Measurements from ENCODE around the gene BEND7. TPM values are rescaled to one million over a fixed set of nuclear protein-coding genes. Genes with fewer than 3 reads are reported as not detected.

Gene BEND7
- total RNA-seq, 1 donor from 2014 or later = 25.0 TPM

DNA sequence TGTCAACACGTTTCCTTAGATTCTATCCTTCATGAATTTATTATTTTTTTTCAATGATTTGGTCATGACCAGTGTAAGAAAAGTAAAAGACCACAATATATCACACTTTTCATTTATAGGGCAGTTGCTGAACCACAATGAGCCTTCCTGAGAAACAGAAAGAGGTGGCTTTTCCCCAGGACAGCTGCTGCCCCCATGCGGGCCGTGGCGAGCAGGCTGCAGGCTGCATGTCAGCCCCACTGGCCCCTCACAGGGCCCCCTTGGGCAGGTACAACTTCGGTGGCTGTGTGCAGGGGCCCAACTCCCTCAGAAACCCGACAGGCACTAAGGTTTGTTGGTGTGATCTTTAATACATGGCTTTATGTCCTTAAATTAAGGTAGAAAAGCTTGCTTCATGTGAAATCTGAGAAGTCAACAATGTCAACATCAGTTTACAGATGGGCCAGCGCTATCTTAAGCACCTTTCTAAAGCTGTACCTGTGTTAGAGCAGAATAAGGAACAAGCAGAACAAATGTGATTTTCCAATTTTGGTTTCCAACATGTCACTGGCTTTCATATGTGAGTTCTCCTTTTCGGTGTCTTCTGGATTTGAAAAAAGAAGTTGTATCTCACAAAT, 10.6 kb downstream of the BEND7 start:
- Mint-ChIP-seq H3K27me3 (ENCODE audit: low read depth) (no peaks in the 10 kb centered on the region), H3K9me3 (no peaks in the 10 kb centered on the region), H3K36me3 (ENCODE audit: low read depth) (peaks cover 9% of the 10 kb centered on the region), H3K4me1 (peaks cover 12% of the 10 kb centered on the region), H3K27ac (ENCODE audit: unreplicated experiment) (no peak overlapping the region), H3K4me3 (no peak overlapping the region)
- no peak for DNase-seq (ENCODE audit: low read depth, low spot score)
- TF ChIP-seq CTCF (conservative IDR thresholded peaks at IDR 0.05) = peak; percentile 60

- peaks cover 9% of the 10 kb centered on the region for H3K36me3 Mint-ChIP-seq (ENCODE audit: low read depth)
- H3K9me3 Mint-ChIP-seq = no peaks in the 10 kb centered on the region
- TF ChIP-seq CTCF (conservative IDR thresholded peaks at IDR 0.05) = no peak
- DNase-seq (ENCODE audit: low read depth, low spot score) = no peak
- no peak overlapping the region for H3K4me3 Mint-ChIP-seq
- H3K4me1 Mint-ChIP-seq = peaks cover 12% of the 10 kb centered on the region
- H3K27me3 Mint-ChIP-seq (ENCODE audit: low read depth) = no peaks in the 10 kb centered on the region
- H3K27ac Mint-ChIP-seq (ENCODE audit: unreplicated experiment) = no peak overlapping the region
These were observed 11.1 kb downstream of the BEND7 start for GRCh38 chr10:13517675-13518074.

- no peak for TF ChIP-seq CTCF (conservative IDR thresholded peaks at IDR 0.05)
- Mint-ChIP-seq H3K4me3 (no peak overlapping the region), H3K27ac (ENCODE audit: unreplicated experiment) (no peak overlapping the region), H3K27me3 (ENCODE audit: low read depth) (no peaks in the 10 kb centered on the region), H3K4me1 (peaks cover 12% of the 10 kb centered on the region), H3K36me3 (ENCODE audit: low read depth) (peaks cover 9% of the 10 kb centered on the region), H3K9me3 (no peaks in the 10 kb centered on the region)
- no peak for DNase-seq (ENCODE audit: low read depth, low spot score)
These were observed 12.6 kb downstream of the BEND7 start for GRCh38 chr10:13516176-13516575.

DNA sequence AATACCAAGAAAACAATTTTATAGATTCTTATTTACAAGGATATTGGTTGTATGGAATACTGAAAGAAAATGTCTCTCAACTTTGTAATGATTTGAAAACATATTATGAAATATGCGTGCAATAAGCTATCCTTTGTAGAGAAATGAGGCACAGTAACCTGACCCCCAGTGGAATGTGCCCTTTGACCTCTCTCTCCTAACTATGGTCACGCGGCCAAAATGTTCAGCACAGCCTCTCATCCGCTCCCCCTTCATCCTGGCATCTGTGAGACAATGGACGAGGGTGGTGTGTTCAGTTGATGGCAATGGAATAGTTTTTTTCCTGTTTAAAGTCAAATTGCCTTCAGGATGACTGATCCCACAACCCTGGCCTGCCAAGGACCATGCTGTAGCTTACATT, 13.3 kb downstream of the BEND7 start:
- Mint-ChIP-seq H3K36me3 (ENCODE audit: low read depth) (peaks cover 9% of the 10 kb centered on the region), H3K4me3 (no peak overlapping the region), H3K9me3 (no peaks in the 10 kb centered on the region), H3K27me3 (ENCODE audit: low read depth) (no peaks in the 10 kb centered on the region), H3K27ac (ENCODE audit: unreplicated experiment) (no peak overlapping the region), H3K4me1 (peaks cover 12% of the 10 kb centered on the region)
- no peak for TF ChIP-seq CTCF (conservative IDR thresholded peaks at IDR 0.05)
- no peak for DNase-seq (ENCODE audit: low read depth, low spot score)

DNA sequence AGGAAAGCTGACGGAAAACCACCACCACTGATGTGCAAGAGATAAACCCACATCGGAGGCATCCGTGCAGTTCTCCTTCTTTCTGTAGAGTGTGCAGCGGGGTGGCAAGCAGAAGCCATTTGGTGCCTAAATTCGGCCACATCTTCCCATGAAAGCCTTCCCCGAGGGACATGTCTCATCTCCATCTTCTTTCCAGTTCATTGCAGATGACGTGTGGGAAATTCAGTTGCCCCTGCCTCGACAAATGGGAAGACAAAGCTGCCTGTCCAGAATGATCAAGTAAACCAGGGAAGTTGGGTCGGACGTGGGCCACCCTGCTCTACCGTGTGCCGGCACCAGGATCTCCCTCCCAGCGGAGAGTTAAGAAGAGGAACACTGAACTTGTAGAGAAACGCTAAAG, 14.5 kb downstream of the BEND7 start:
- TF ChIP-seq CTCF (conservative IDR thresholded peaks at IDR 0.05) = no peak
- H3K9me3 Mint-ChIP-seq = no peaks in the 10 kb centered on the region
- H3K27ac Mint-ChIP-seq (ENCODE audit: unreplicated experiment) = no peak overlapping the region
- H3K36me3 Mint-ChIP-seq (ENCODE audit: low read depth) = peaks cover 9% of the 10 kb centered on the region
- no peaks in the 10 kb centered on the region for H3K27me3 Mint-ChIP-seq (ENCODE audit: low read depth)
- no peak overlapping the region for H3K4me3 Mint-ChIP-seq
- no peak for DNase-seq (ENCODE audit: low read depth, low spot score)
- H3K4me1 Mint-ChIP-seq = peaks cover 16% of the 10 kb centered on the region

Data from neural crest cell (in vitro differentiated cells).